Dermis blood vessel endothelial cell (primary cell): ENCODE data around the gene FSTL3. TPM values are rescaled to one million over a fixed set of nuclear protein-coding genes. Genes with fewer than 3 reads are reported as not detected.

Experiments used
- DNase-seq: peaks from one replicate; pipeline ENCODE4 v3.0.0; 2010
- total RNA-seq: library from RNA; depleted of rRNA; stranded (reverse); fragments of >200 nt; gene quantifications from 2 replicates; pipeline ENCODE4 v1.2.3, GENCODE V29; 2014

Gene FSTL3
- total RNA-seq, 1 donor from 2014 or later: 8.8 TPM

DNA sequence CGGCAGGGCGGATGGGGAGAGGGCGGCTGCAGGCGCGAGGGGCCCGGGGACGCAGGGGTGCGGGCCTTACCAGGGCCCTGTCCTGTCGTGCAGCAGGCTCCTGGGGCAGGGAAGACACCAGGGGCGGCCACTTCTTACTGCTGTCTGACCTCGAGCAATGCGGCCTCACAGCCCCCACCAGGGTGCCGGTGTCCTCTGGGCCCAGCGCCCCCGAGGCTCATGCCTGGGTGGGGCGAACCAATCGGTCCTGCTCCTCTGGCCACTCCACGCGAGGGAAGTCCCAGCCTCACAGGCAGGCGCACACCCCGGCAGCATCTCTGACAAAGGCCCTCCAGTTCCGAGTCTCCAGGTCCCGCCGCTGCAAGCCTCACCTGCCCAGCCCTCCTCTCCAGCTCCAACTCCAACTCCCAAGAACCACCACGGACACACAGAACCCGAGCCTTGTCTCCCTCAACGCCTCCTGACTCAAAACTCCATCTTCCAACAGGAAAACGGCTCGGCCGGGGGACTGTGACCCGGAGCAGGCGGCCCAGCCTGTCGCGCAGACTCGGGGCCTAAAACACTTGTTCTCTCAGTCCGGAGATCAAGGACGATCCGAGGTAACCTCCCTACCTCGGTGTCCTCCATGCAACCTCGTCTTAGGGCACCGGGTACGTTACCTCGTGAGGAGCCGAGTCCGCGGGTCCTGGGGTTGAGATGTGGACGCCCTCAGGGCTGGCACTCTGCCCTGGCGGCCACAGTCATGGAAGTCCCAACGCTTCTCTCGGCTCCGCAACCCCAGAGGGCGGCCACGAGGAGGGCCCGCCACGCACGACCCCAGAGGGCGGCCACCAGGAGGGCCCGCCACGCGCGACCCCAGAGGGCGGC lies 30.0 kb upstream of the FSTL3 start:
- DNase-seq: no peak

GRCh38 chr19:646779-647565 lies 29.2 kb upstream of the FSTL3 start:
- no peak for DNase-seq

- DNase-seq: no peak
Observed at GRCh38 chr19:647566-648284, 28.5 kb upstream of the FSTL3 start.

GRCh38 chr19:648305-648704 lies 27.9 kb upstream of the FSTL3 start:
- DNase-seq: no peak

DNA sequence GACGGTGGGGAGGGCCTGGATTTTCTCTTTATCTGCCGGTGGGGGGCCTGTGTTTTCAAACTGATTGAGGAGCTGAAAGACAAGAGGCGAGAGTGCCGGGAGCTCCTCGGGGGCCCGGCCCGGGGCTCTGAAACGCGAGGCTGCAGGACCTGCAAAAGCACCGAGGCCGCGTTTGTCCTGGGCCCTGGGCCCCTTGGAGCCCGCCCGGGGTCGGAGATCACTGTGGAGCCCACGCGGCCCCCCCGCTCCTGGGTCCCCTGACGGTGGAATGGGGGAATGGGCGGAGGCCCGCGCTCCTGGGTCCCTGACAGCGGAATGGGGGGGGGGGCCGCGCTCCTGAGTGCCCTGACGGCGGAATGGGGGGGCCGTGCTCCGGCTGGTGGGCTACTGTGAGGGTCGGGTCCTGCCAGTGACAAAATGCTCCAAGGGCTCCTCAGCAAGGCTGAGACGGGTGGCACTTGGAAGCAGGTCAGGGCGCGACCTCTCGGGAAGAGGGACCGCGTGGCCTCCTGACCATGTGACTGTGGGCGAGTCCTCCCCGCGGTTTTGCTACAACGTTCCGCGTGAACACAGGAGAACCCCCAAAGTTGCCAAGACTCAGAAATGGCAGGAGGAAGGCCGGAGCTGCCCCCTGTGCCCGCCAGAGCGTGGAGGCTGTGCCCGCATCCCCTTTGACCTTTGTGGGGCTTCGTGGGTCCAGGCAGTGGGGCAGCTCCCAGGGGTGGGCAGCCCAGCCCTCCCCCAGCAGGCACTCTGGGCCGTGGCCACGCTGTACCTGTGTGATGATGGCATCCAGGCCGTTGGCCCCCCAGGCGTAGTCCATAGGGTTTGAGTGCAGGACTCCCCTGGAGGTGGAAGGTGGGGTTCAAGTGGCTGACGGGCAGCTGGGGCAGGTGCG lies 27.0 kb upstream of the FSTL3 start:
- DNase-seq: no peak

DNA sequence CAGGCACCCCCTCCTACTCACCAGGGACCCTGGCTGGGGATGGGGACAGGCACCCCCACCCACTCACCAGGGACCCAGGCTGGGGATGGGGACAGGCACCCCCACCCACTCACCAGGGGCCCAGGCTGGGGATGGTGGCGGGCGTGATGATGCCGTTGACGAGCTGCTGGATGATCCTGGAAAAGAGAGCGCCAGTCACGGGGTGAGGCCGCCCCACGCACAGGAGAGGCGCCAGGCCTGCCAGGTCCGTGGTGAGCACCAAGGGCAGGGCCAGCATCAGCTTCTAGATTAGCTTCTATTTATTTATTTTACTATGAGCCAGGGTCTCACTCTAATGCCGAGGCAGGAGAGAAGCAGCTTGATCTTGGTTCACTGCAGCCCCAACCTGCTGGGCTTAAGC lies 26.1 kb upstream of the FSTL3 start:
- DNase-seq: no peak

DNA sequence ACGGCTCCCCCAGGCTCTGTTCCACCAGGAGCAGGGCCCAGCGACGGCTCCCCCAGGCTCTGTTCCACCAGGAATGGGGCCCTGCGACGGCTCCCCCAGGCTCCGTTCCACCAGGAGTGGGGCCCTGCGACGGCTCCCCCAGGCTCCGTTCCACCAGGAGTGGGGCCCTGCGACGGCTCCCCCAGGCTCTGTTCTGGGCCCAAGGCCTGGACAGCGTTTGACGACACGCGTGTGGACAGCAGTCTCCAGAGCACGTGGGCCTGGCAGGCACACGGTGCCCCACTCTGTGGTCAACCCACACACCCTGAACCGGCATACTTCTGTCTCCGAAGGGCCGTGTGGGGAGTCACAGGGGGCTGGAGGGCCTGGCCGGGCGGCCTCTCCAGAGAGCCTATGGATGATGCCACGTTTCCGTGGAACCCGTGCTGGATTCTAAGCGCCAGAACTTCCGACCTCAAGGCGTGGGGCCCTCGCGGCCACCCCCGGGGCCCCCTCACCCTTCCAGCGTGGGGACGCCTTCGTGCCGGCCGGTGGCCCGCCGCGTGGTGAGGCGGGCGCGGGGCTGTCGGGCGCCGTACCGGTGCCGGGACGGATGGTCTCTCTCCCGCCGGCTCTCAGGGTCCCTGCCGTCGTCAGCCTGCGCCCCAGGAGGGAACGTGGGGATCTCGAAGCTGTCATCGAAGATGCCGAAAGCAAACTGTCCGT lies 24.9 kb upstream of the FSTL3 start:
- no peak for DNase-seq

- DNase-seq: no peak
Observed at GRCh38 chr19:651991-652390, 24.2 kb upstream of the FSTL3 start.

GRCh38 chr19:652467-653389 lies 23.5 kb upstream of the FSTL3 start:
- no peak for DNase-seq

GRCh38 chr19:653425-653824 lies 22.8 kb upstream of the FSTL3 start:
- DNase-seq: no peak

GRCh38 chr19:655691-656090 lies 20.5 kb upstream of the FSTL3 start:
- no peak for DNase-seq

DNA sequence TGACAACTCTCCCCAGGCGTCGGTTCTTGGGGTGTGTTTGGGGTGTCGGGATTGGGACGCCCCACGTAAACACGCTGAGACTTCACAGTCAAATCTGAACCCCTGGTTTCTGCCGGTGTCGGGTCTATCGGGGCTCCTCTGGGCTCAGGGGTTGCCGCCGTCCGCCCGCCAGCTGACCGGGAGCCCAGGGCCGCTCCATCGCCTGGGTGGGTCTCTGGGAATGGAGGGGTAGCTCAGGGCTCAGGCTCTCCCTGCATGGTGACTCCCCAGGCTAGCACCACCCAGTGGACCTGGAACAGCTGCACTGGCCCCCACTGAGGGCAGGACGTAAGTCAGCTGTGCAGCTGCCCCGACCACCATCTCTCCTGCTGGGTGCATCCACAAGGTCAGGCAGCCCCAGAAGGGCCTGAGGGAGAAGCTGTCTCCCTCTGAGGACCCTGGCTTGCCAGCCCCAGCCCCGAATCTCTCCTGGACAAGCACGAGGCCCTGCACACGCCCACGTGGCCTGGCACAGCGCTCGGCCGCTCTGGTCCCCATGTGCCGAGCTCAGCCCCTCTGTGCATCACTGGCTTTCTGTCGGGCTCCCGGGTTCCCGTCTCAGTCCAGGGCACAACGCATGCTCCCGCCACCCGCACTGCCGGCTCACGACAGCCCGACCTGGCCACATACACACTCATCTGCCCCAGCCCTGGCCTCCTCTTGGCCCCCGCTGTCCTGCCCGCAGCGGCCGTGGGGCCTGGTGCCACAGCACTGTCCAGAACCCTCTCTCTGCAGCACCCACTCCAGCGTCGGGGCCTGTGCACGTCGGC lies 19.2 kb upstream of the FSTL3 start:
- no peak for DNase-seq

- DNase-seq: no peak
Observed at GRCh38 chr19:657611-658010, 18.6 kb upstream of the FSTL3 start.

DNA sequence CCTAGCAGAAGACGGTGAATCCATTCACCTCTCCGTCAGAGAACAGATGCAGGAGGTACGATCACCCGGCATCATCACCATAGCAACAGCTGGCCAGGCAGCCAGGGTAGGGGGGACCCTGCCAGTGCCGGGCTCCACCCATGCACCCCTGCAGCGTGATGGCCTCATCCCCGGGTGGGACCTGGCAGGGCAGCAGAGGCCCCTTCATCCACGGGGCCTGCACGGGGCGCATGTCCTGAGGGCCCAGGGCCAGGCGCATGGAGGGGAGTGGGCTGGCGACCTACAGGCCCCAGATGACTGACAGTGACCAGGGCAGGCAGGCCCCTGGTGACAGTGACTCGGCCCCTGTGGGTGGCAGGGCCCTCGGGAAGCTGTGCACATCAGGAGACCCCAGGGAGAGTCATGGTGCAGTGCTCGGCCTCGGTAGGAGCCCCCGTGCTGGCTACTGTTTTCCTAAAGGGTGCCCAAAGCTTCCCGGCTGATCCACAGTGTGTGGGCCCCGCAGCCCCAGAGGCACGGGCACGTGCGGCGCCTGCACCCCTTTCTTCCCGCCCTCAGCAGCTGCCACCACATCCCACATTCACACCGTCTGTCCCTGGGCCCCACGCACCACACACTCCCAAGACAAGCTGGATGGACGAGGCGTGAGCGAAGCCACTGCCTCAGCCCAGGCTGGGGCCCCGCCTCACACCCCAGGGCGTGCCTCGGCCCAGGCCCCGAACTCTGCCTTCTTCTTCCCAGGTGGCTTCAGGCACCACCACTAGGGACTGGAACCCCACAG lies 17.9 kb upstream of the FSTL3 start:
- DNase-seq: no peak

DNA sequence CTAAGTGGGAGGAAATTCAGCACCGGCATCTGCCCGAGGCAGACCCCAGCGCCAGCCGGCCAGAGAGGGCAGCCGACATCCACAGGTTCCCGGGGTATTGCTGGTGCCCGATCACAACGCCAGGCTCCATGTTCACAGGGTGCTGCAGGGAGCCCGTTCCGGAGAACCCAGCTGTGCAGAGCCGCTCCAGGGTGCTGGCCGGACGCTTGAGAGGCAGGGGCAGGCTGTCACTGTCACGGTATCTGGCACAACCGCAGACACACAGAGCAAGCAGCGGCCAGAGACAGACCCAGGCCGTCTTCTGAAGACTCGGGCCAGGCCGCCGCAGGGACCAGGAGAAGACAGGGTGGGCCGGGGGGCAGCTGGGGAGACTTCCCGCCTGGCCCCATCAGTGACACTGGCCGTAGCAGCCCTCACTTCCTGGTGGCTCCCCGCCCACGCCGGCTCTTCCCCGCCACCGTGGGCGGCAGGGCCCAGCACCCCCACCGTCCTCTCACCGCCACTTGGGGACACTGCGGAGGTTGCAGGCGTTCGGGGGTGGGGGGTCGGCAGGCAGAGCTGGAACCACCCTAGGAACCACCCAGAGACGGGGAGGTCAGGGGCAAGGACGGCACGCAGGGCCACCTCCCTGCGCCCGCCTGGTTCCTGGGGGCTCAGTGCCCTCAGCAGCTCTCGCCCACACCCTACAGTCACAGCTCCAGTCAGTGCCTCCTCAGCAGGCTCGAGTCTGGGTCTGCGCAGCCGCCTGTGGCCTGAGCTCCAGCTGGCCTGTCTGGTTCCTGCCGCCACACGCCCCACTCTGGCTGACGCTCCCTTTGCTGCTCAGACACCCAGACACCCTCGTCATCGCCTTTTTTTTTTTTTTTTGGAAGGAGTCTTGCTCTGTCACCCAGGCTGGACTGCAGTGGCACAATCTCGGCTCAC lies 17.0 kb upstream of the FSTL3 start:
- DNase-seq: no peak

DNA sequence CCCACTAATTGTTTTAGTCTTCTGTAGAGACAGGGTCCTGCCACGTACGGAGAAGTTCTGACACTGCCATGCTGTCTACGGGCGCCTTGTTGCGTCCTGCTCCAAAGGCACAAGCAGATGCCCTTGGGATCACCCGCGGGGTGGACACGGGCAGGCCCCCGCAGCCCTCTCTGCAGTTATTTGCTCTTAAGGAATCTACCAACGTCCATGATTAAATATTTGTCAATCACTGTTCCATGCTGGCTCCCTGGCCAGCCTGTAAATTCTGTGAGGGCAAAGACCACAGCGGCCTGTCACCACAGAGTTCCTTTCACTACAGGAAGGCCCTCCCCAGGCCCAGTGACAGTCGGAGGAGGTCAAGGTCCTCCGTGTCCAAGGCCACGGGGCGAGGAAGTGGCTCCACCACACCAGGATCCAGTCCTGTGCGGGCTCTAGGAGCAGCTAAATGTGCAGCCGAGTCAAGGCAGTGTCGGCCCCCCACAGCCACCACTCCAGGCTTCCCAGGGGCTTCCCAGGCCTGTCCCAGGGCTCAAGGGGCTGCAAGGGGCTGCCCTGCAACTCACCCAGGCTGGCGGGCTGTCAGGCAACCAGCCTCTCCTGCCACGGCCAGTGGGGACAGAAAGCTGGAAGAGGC lies 15.3 kb upstream of the FSTL3 start:
- DNase-seq: no peak
